ENCODE data around the gene PPFIA2.
"Not testable (repeated sequence)": the region's sequence is repeated elsewhere in the genome, so short reads cannot be mapped to it uniquely, and the experiment has no call there.

Gene PPFIA2

DNA sequence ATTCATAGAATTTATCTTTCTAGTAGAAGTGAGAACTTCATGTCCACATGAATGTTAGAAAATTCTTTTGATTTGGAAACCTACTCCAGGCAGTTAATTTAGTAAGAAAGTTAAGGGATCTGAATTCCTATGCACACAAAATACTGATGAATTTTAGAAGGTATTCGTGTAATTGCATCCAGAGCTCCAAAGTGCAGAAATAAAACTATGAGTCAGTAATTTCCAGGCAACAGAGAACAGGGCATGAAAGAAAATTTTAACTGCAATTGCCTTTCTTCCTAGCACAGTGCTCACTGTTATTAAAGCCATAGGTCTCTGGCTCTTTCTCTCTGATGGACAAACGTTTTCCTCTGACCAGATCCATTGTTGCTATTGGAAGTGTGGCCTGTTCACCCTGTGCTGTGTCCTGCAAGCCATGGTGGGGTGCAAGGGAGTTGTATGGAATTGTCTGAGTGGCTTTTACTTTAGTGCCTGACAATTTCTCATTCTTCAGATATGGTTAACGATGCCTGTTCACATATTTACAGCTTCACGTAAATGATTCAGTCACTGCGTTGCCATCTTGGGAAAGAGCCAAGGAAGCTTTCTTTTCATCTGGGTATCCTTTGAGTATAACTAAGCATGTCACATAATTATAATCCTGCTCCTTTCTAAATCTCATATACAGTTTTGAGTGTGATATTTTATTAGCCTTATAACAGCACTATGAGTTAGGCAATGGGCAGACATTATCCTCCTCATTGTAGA, 536.1 kb downstream of the PPFIA2 start:
- DNase-seq (ENCODE audit: insufficient read length, low spot score) (no peak), FAIRE-seq (no peak)

DNA sequence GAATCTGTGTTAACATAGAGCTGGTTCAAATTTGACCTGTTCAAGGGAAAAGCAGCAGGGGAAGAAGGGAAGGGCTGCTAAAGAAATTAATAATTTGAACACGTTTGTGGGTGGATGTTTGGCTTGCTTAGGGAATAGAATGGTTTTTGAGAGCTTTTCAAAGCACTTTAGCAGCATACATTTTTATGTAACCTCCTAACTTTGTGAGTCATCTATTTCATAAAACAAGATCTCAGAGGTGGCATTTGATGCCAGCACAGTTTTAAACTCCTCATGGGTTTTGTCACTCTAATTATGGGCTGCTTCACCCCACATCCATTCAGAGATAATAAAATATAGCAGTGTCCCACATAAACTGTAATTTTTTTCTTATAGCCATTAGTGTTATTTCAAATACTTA, 537.5 kb downstream of the PPFIA2 start:
- FAIRE-seq (no peak), DNase-seq (ENCODE audit: insufficient read length, low spot score) (no peak)

DNA sequence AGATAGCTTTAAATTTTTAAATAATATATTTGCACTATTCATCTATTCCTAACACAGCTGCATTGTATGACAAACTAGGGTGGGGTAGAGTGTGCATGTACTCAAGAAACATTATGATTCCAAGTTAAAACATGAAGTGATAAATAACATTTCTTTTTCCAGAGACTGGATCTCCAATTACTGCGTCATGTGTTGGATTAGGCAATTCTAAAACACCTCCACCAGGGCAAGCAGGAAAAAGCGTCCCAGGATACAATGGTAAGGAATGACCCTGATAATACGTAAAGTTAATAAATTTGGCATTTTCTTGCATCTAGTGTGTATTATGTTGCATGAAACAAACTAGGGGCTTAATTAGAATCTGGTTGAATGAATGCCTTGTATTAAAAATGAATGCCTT, 542.4 kb downstream of the PPFIA2 start:
- no peak for FAIRE-seq

DNA sequence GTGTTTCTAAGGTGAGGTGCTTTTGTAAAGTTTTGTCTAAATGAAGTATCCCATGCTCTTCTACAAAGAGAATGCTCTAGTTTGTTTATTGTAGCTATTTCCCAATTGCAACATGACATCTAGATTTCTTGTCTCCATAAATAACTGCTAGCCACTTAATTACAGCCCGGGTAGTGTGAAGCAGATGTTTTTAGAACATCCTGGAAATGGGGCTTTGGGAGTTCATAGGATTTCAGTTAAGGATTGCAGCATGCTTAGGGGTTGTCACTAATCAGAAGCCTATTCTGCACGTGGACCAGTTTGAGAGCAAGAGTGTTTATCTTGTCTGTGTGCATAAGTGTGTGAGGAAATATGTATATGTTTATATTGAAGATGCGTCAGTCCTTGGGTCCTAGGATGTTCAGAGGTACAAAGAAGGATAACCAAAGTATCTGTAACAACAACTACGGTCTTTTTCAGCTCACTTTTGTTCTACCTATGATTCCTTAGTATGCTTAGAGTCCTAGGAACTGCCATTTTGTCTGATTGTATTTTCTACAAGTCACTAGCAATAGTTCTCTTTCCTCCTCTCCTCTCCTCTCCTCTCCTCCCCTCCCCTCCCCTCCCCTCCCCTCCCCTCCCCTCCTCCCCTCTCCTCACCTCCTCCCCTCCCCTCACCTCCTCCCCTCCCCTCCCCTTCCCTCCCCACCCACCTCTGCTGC, 546.0 kb downstream of the PPFIA2 start:
- DNase-seq (ENCODE audit: insufficient read length, low spot score) (no peak), FAIRE-seq (no peak)

More for the DNA sequence above, 542.4 kb downstream of the PPFIA2 start:
- no peak for DNase-seq (ENCODE audit: insufficient read length, low spot score)

DNA sequence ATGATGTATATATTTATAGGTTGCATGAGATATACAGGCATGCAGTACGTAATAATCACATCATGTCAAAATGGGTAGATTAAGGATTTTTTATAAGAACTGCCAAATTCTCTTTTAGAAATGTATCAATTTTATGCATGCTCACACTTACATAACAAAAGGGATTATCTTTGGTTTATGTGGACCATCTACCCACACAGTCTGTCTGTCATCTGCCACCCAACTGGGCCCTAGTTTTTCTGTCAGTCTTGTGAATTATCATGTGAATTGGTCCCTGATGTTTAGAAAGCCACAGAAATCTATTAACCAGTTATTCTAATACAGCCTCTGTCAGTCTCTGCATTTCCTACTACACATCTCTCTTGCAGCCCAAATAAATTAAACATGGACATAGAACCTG, 547.8 kb downstream of the PPFIA2 start:
- FAIRE-seq (no peak), DNase-seq (ENCODE audit: insufficient read length, low spot score) (no peak)

DNA sequence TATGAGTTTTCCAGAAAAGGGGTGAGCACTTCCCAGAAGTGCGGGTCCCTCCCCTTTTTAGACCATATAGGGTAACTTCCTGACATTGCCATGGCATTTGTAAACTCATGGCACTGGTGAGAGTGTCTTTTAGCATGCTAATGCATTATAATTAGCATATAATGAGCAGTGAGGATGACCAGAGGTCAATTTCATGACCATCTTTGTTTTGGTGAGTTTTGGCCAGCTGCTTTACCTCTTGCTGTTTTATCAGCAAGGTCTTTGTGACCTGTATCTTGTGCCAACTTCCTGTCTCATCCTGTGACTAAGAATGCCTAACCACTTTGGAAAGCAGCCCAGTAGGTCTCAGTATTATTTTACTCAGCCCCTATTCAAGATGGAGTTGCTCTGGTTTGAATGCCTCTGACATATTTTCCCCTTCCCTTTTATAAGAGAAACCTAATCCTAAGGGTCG, 549.4 kb downstream of the PPFIA2 start:
- DNase-seq (ENCODE audit: insufficient read length, low spot score); FAIRE-seq: not testable (repeated sequence)

DNA sequence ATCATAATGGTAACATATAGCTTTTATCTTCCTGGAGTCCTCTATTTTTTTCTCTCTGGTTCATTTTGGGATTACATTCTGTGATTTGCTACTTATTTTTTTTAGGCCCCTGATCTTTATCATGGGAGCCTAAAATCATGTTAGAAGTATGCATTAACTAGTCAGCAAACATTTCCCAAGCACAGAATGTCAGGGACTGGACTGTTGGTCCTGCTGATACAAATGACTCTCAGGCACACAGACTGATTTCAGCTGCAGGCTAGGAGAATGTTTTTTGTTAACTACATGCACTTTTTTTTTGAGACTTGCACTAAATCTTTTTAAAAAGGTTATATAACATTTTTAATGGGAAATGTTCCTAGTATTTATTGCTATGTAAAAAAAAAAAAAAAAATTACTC, 550.1 kb downstream of the PPFIA2 start:
- DNase-seq (ENCODE audit: insufficient read length, low spot score) (no peak), FAIRE-seq (no peak)

DNA sequence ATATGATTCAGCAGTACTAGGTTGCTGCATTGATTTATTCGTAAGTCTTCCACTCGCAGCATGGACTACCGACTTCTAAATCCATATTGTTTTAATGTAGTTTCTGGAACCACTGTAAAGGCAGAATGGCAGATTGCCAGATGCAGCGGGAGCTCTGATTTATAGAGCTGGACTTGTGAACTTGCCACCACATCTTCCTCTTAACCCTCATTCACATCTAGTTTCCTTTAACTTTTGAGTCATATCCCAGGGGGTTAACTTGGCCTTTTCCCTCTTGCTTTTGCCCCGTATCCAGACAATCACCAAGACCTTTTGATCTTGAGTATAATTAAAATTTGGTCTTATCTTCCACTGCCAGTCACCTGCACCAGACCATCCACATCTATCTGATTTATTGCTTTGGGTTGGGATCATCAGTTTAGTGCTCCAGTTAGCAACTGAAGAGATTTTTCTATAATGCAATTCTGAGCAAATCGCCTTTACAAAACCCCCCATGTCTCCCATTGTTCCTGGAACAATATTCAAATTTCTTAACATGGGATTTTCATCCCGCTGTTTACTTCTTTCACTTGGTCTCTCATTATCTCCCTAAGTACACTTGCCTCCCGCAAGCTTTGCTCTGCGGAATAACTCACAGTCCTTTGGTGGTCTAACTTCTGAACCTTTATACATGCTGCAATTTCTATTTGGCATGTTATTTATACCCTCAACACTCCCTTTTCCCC, 550.8 kb downstream of the PPFIA2 start:
- FAIRE-seq, result no peak
- no peak for DNase-seq (ENCODE audit: insufficient read length, low spot score)

All from HTR-8/SVneo (cell line).